CD4-positive, alpha-beta T cell treated with Interleukin-15 for 1 hour (primary cell): ENCODE measurements around the gene PLK3.
"Not testable (repeated sequence)": the region's sequence is repeated elsewhere in the genome, so short reads cannot be mapped to it uniquely, and the experiment has no call there.

Experiments used
- DNase-seq: peaks from one replicate; pipeline ENCODE4 v3.0.0-alpha.2; 2020

The PLK3 gene

GRCh38 chr1:44810101-44810761 lies 10.1 kb downstream of the PLK3 start:
- DNase-seq: peak; percentile 55

DNA sequence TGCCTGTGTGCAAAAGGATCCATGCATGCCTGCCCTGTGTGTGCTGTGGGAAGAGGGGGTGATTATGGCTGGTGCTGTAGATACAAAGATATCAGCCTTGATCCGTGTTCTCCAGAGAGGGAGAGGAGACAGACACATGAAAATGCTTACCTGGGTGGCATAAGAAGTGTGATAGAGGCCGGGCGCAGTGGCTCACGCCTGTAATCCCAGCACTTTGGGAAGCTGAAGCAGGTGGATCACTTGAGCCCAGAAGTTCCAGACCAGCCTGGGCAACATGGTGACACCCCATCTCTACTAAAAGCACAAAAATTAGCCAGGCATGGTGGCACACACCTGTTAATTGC lies 10.6 kb downstream of the PLK3 start:
- not testable (repeated sequence) for DNase-seq

GRCh38 chr1:44811234-44811633 lies 11.1 kb downstream of the PLK3 start:
- DNase-seq: no peak

- DNase-seq: no peak
Observed at GRCh38 chr1:44812822-44813543, 12.8 kb downstream of the PLK3 start.

GRCh38 chr1:44815926-44816325 lies 15.7 kb downstream of the PLK3 start:
- DNase-seq: not testable (repeated sequence)

DNA sequence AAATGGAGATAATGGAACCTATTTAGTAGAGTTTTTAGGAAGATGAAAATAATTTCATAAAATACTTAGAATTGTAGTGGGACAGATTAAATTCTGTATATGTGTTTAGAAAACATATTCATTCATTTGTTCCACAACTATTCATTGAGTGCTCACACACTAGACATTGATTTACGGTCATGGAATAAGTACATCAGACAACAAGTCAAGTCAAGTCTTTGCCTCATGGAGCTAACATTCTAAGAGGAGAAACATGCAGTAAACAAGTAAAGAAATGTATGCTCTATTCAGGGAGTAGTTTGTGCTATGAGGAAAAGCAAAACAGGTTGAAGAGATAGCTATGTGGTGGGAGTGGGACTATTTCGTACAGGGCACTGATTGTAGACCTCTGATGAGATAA lies 17.1 kb downstream of the PLK3 start:
- DNase-seq: no peak

DNA sequence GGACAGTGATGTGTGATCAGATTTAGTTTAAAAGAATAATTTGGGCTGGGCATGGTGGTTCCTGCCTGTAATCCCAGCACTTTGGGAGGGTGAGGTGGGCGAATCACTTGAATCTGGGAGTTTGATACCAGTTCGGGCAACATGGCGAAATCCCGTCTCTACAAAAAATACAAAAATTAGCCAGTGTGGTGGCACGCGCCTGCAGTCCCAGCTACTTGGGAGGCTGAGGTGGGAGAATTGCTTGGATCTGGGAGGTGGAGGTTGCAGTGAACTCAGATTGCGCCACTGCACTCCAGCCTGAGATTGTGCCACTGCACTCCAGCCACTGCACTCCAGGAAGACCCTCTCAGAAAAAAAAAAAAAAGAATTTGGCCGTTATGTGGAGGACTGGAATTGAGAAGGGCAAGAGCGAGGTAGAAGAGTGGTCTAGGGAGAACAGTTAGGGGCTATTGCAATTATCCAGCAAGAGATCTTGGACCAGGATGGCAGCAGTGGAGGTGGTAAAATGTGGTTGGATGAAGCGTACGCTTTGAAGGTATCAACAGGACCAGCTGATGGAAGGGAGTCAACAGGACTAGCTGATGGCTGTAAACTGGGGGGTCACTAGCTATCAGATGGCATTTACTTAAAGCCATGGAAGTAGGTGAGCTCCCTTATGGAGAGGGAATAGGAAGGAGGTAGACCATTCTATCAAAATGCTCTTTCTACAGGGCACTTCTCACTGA lies 17.8 kb downstream of the PLK3 start:
- DNase-seq: no peak

DNA sequence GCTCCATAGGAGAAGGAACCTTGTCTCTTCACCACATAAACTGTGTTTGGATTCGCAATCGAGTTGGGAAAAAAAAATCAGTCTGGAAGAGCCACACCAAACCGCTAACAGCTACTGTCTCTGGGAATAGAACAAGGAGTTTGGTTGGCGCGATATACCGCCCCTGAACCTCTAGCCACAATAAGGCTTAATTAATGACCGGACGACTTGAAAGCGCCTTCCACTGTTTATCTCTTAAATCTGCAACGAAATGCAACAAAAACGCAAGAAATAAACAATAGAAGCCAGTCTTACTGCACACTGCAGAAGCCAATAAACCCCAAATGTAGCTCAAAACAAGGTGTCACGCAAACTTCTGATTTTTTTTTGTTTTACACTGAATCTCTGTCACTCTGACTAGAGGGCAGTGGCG lies 19.0 kb downstream of the PLK3 start:
- DNase-seq: no peak

GRCh38 chr1:44819608-44820327 lies 19.6 kb downstream of the PLK3 start:
- peak; percentile 91 for DNase-seq

DNA sequence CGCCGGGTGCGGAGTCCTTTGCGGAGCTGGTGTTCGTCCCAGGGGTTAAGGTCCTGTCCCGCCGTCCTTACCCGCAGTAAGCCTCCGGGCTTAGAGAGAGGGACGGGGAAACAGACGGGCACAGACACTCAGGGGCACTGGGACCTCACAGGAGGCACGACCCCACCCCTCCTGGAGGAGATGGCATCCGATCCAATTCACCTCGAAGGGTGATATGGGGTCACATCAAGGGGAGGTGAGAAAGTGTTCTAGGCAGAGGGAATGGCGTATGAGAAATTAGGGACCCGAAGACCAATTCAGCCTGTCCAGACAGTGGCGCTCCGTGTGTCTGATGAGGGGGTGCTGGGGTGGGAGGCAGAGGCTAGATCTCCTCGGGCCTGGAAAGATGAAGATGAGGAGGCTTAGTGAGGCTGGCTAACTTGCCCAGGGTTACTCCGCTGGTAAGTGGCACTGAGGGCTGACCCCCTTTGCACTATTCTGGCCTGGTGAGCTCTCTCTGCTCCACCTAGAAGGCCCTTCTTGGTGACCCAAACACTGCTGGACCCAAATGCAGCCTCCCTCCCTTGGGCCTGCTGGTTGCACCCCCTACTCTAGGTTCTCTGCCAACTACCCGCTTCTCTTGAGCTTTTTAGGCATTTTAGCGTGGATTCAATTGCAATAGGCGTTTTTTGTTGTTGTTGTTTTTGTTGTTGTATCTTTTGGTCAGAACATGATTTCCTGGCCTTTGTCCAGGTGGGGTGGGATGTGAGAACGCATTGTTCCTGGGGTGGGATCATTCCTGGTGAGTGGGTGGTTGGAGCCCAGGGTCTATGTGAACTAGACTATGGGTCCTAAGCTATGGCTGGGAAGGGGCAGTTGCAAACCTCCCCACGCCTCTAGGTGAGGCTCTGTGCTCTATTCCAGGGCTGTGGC lies 20.4 kb downstream of the PLK3 start:
- no peak for DNase-seq

- DNase-seq: no peak
Observed at GRCh38 chr1:44821240-44821715, 21.1 kb downstream of the PLK3 start.

GRCh38 chr1:44822131-44822701 lies 22.0 kb downstream of the PLK3 start:
- no peak for DNase-seq

DNA sequence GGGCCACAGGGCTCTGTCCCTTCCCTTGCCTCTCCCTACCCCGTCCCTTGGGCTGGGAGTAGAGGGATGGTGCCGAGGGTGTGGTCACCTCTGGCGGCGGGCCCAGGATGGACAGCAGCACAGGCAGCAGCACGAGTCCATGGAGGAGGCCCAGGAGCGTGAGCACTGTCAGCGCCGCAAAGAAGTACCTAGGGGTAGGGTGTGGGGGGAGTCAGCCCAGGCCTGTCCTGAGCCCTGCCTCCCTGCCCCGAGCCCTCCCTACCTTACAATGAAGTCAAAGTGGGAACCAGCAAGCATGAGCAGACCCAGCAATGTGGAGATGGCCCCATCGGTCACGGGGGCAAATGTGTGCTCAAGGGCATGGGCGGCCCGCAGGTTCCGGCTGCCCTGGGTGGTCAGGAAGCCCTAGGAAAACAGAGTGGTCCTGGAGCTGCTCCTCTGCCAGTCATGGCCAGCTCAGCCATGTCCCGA lies 22.8 kb downstream of the PLK3 start:
- DNase-seq: no peak

DNA sequence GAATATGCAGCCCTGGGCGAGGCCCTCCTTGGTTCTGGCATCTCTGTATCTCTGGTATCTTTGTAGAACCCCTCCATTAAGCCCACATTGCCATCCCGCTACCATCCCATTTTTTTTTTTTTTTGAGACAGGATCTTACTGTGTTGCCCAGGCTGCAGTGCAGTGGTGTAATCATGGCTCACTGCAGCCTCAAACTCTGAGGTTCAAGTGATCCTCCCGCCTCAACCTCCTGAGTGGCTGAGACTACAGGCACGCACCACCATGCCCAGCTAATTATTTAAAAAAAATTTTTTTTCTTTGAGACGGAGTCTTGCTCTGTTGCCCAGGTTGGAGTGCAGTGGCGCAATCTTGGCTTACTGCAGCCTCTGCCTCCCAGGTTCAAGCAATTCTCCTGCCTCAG lies 24.2 kb downstream of the PLK3 start:
- DNase-seq: not testable (repeated sequence)

GRCh38 chr1:44826375-44827196 lies 26.4 kb downstream of the PLK3 start:
- peak; percentile 59 for DNase-seq

DNA sequence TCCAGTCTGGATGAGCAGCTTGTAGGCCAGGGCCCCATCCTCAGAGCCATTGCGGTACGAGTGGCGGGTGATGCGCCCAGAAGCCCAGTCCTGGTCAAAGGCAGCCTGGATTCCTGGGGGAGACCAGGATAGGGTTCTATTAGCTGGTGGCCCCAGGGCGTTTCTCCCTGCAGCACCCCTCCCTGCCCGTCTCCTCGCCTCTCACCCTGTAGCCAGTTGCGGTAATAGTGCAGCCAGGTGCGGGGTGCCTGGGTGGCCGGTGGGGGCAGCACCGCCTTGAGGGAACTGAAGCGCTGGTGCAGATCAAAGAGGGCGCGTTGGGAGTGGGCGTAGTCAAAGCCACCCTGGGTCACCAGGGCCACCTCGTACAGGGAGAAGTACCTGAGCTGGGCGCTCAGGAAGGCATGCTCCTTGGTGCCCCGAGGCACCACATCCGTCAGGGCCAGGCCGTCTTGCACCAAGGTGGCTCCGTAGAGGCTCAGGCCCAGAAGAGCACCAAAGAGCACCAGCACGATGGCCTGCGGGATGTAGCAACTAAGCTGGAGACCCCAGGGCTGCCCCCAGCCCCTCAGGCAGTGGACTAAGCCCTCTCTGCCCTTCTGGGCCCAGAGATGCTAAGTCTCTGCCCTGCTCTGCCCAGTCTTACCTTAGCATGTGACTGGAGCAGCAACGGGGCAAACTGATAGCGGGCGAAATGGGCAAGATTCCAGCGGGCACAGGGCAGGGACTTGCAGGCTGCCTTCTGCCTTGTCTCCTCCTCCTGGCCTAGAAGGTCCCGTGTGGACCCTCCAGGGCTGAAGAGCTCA lies 27.2 kb downstream of the PLK3 start:
- no peak for DNase-seq

- DNase-seq: no peak
Observed at GRCh38 chr1:44828003-44828651, 27.9 kb downstream of the PLK3 start.

- no peak for DNase-seq
Observed at GRCh38 chr1:44828841-44829440, 28.8 kb downstream of the PLK3 start.
